Measurements from ENCODE around the gene MTAP.

Gene MTAP

GRCh38 chr9:21970800-21971640, 168.6 kb downstream of the MTAP start:
- DNase-seq, result no peak

- no peak for DNase-seq
Measured at GRCh38 chr9:21972361-21972760, 169.9 kb downstream of the MTAP start.

GRCh38 chr9:21974343-21974721, 171.9 kb downstream of the MTAP start:
- no peak for DNase-seq

GRCh38 chr9:21974722-21975409, 172.4 kb downstream of the MTAP start:
- no peak for DNase-seq

- DNase-seq, result no peak
Measured at GRCh38 chr9:21976334-21976875, 174.0 kb downstream of the MTAP start.

GRCh38 chr9:21982391-21982790, 180.0 kb downstream of the MTAP start:
- no peak for DNase-seq

GRCh38 chr9:21982861-21983560, 180.6 kb downstream of the MTAP start:
- no peak for DNase-seq

GRCh38 chr9:21983561-21983935, 181.1 kb downstream of the MTAP start:
- DNase-seq, result no peak

GRCh38 chr9:21984101-21984500, 181.7 kb downstream of the MTAP start:
- DNase-seq, result no peak

GRCh38 chr9:21985964-21986667, 183.7 kb downstream of the MTAP start:
- DNase-seq, result no peak

All from fibroblast of skin of abdomen (primary cell).